Keratinocyte (primary cell): ENCODE measurements around the gene BCAR3.

Experiments used
- EZH2 ChIP-seq: IDR thresholded peaks from one replicate; pipeline ENCODE4 v1.6.1; 2012; ENCODE audit warnings: inconsistent platforms, mild to moderate bottlenecking, low read length, moderate library complexity
- TF ChIP-seq, protein P1 (sequence below), 3 experiments: IDR thresholded peaks in 1 of 3; conservative IDR thresholded peaks in 1 of 3; optimal IDR thresholded peaks in 1 of 3; 2 replicates in 2 of 3; 3 replicates in 1 of 3; pipeline versions ENCODE3 to v1.5.1; 2011; ENCODE audit warnings: low read length in 3 of 3, mild to moderate bottlenecking in 3 of 3, moderate library complexity in 2 of 3, control low read depth in 1 of 3, inconsistent platforms in 1 of 3; ENCODE audit not compliant: insufficient read depth in 2 of 3; ENCODE audit errors: extremely low read depth in 1 of 3

DNA sequence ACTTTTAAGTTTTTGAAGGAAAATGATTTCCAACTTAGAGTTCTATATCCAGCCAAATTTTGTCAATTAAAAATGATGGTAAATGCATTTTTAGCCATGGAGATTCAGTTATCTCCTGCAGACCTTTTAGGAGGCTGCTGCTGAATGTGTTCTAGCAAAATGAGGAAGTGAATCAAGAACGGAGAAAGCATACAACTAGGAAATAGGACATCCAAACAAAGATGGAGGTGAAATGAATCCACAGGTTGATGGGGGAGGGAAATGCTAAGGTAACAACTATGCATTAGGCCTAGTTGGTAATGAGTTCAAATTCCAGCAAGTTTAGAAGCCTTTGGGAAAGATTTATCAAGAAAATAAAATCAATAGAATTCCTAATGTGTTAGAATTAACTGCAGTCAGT is 153.2 kb downstream of the BCAR3 start:
- no peak for TF ChIP-seq EZH2
- TF ChIP-seq, protein P1, sequence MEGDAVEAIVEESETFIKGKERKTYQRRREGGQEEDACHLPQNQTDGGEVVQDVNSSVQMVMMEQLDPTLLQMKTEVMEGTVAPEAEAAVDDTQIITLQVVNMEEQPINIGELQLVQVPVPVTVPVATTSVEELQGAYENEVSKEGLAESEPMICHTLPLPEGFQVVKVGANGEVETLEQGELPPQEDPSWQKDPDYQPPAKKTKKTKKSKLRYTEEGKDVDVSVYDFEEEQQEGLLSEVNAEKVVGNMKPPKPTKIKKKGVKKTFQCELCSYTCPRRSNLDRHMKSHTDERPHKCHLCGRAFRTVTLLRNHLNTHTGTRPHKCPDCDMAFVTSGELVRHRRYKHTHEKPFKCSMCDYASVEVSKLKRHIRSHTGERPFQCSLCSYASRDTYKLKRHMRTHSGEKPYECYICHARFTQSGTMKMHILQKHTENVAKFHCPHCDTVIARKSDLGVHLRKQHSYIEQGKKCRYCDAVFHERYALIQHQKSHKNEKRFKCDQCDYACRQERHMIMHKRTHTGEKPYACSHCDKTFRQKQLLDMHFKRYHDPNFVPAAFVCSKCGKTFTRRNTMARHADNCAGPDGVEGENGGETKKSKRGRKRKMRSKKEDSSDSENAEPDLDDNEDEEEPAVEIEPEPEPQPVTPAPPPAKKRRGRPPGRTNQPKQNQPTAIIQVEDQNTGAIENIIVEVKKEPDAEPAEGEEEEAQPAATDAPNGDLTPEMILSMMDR (optimal IDR thresholded peaks at IDR 0.05 in 1 of 3, IDR thresholded peaks at IDR 0.05 in 1 of 3, conservative IDR thresholded peaks at IDR 0.05 in 1 of 3; ENCODE audit: extremely low read depth in 1 of 3, insufficient read depth in 2 of 3, low read length in 3 of 3) = no peak
